Activated T-cell treated with anti-CD3 and anti-CD28 coated beads, Interleukin-2, amount 50 U/mL, for 4 hours (primary cell): ENCODE results near the gene SLC22A3. TPM values are rescaled to one million over a fixed set of nuclear protein-coding genes. Genes with fewer than 3 reads are reported as not detected.
"Not testable (repeated sequence)": the region's sequence is repeated elsewhere in the genome, so short reads cannot be mapped to it uniquely, and the experiment has no call there.

Source experiments
- ATAC-seq, 2 donors: fragments of 200-7000 bp; cut with Tn5 transposase; one replicate each; pipeline ENCODE4 v1.10.0; 2021
- DNase-seq: peaks from one replicate; pipeline ENCODE4 v3.0.0-alpha.2; 2020
- H3K27me3 Mint-ChIP-seq: one replicate; pipeline ENCODE4 v1.8.0; 2021; ENCODE audit warnings: low read depth, mixed read lengths
- H3K36me3 Mint-ChIP-seq: one replicate; pipeline ENCODE4 v1.8.0; 2022; ENCODE audit warnings: mixed read lengths; ENCODE audit not compliant: insufficient read depth
- H3K4me1 Mint-ChIP-seq: one replicate; pipeline ENCODE4 v1.8.0; 2021; ENCODE audit warnings: low read depth, mixed read lengths
- H3K4me3 Mint-ChIP-seq: one replicate; pipeline ENCODE4 v1.8.0; 2021; ENCODE audit warnings: mild to moderate bottlenecking, moderate library complexity, mixed read lengths
- H3K9me3 Mint-ChIP-seq: one replicate; pipeline ENCODE4 v1.8.0; 2021; ENCODE audit warnings: mixed read lengths
- total RNA-seq, 3 donors: library from RNA; stranded (reverse); gene quantifications; one replicate each; pipeline ENCODE4 v1.2.1, GENCODE V29; 2021

Gene SLC22A3
- total RNA-seq, 3 donors from 2014 or later = 0.11 to 0.13 TPM; not detected in 1

- Mint-ChIP-seq H3K27me3 (peaks cover 50% of the 10 kb centered on the region), H3K4me3 (no peak overlapping the region), H3K36me3 (no peaks in the 10 kb centered on the region), H3K9me3 (no peaks in the 10 kb centered on the region), H3K4me1 (peaks cover 6% of the 10 kb centered on the region)
- DNase-seq = no peak
- no peak for ATAC-seq
These were observed 1.7 kb downstream of the SLC22A3 start for GRCh38 chr6:160349814-160350350.

GRCh38 chr6:160353950-160354496 is 5.8 kb downstream of the SLC22A3 start:
- Mint-ChIP-seq H3K36me3 (no peaks in the 10 kb centered on the region), H3K27me3 (peaks cover 30% of the 10 kb centered on the region), H3K4me1 (peaks cover 3% of the 10 kb centered on the region), H3K4me3 (no peak overlapping the region), H3K9me3 (no peaks in the 10 kb centered on the region)
- DNase-seq (no peak), ATAC-seq (no peak)

- ATAC-seq (no peak), DNase-seq (no peak)
- Mint-ChIP-seq H3K27me3 (peaks cover 20% of the 10 kb centered on the region), H3K4me1 (no peaks in the 10 kb centered on the region), H3K4me3 (no peak overlapping the region), H3K9me3 (no peaks in the 10 kb centered on the region), H3K36me3 (no peaks in the 10 kb centered on the region)
These were observed 6.8 kb downstream of the SLC22A3 start for GRCh38 chr6:160355001-160355400.

- ATAC-seq (no peak), DNase-seq (no peak)
- H3K27me3 Mint-ChIP-seq = peaks cover 11% of the 10 kb centered on the region
- H3K4me1 Mint-ChIP-seq = no peaks in the 10 kb centered on the region
- H3K36me3 Mint-ChIP-seq = no peaks in the 10 kb centered on the region
- no peak overlapping the region for H3K4me3 Mint-ChIP-seq
- no peaks in the 10 kb centered on the region for H3K9me3 Mint-ChIP-seq
These were observed 8.0 kb downstream of the SLC22A3 start for GRCh38 chr6:160356074-160356744.

- Mint-ChIP-seq H3K27me3 (peaks cover 8% of the 10 kb centered on the region), H3K4me3 (no peak overlapping the region), H3K9me3 (no peaks in the 10 kb centered on the region), H3K4me1 (no peaks in the 10 kb centered on the region), H3K36me3 (no peaks in the 10 kb centered on the region)
- no peak for ATAC-seq
- no peak for DNase-seq
These were observed 8.9 kb downstream of the SLC22A3 start for GRCh38 chr6:160357088-160357487.

- ATAC-seq (no peak), DNase-seq (no peak)
- Mint-ChIP-seq H3K4me3 (no peak overlapping the region), H3K9me3 (no peaks in the 10 kb centered on the region), H3K27me3 (peaks cover 3% of the 10 kb centered on the region), H3K4me1 (no peaks in the 10 kb centered on the region), H3K36me3 (no peaks in the 10 kb centered on the region)
These were observed 10.3 kb downstream of the SLC22A3 start for GRCh38 chr6:160358225-160359119.

- Mint-ChIP-seq H3K27me3 (peaks cover 3% of the 10 kb centered on the region), H3K36me3 (no peaks in the 10 kb centered on the region), H3K4me3 (no peak overlapping the region), H3K4me1 (no peaks in the 10 kb centered on the region), H3K9me3 (no peaks in the 10 kb centered on the region)
- ATAC-seq = no peak
- no peak for DNase-seq
These were observed 12.8 kb downstream of the SLC22A3 start for GRCh38 chr6:160360955-160361354.

GRCh38 chr6:160362556-160362955 is 14.4 kb downstream of the SLC22A3 start:
- Mint-ChIP-seq H3K9me3 (no peaks in the 10 kb centered on the region), H3K36me3 (no peaks in the 10 kb centered on the region), H3K4me1 (no peaks in the 10 kb centered on the region), H3K4me3 (no peak overlapping the region), H3K27me3 (peaks cover 3% of the 10 kb centered on the region)
- ATAC-seq (no peak), DNase-seq (no peak)

- Mint-ChIP-seq H3K4me3 (no peak overlapping the region), H3K9me3 (no peaks in the 10 kb centered on the region), H3K36me3 (no peaks in the 10 kb centered on the region), H3K27me3 (peaks cover 3% of the 10 kb centered on the region), H3K4me1 (no peaks in the 10 kb centered on the region)
- ATAC-seq = no peak
- DNase-seq = no peak
These were observed 15.1 kb downstream of the SLC22A3 start for GRCh38 chr6:160363016-160363996.

- no peaks in the 10 kb centered on the region for H3K4me1 Mint-ChIP-seq
- ATAC-seq = no peak
- H3K4me3 Mint-ChIP-seq = no peak overlapping the region
- DNase-seq = no peak
- H3K9me3 Mint-ChIP-seq = no peaks in the 10 kb centered on the region
- no peaks in the 10 kb centered on the region for H3K36me3 Mint-ChIP-seq
- H3K27me3 Mint-ChIP-seq = peaks cover 3% of the 10 kb centered on the region
These were observed 16.9 kb downstream of the SLC22A3 start for GRCh38 chr6:160365117-160365516.

- peaks cover 7% of the 10 kb centered on the region for H3K9me3 Mint-ChIP-seq
These were observed 19.8 kb downstream of the SLC22A3 start for GRCh38 chr6:160367798-160368547.

GRCh38 chr6:160368670-160369069 is 20.5 kb downstream of the SLC22A3 start:
- no peak for DNase-seq
- H3K27me3 Mint-ChIP-seq = no peaks in the 10 kb centered on the region
- ATAC-seq = no peak
- H3K9me3 Mint-ChIP-seq = peaks cover 9% of the 10 kb centered on the region
- H3K4me1 Mint-ChIP-seq = no peaks in the 10 kb centered on the region
- H3K4me3 Mint-ChIP-seq = no peak overlapping the region
- no peaks in the 10 kb centered on the region for H3K36me3 Mint-ChIP-seq

More at GRCh38 chr6:160367798-160368547, 19.8 kb downstream of the SLC22A3 start:
- no peaks in the 10 kb centered on the region for H3K27me3 Mint-ChIP-seq
- H3K4me3 Mint-ChIP-seq = no peak overlapping the region
- ATAC-seq (no peak), DNase-seq (no peak)
- no peaks in the 10 kb centered on the region for H3K36me3 Mint-ChIP-seq
- H3K4me1 Mint-ChIP-seq = no peaks in the 10 kb centered on the region

- H3K9me3 Mint-ChIP-seq, ATAC-seq, H3K4me3 Mint-ChIP-seq, H3K36me3 Mint-ChIP-seq, H3K27me3 Mint-ChIP-seq, H3K4me1 Mint-ChIP-seq, DNase-seq: not testable (repeated sequence)
These were observed 25.4 kb downstream of the SLC22A3 start for GRCh38 chr6:160373601-160374000.
